ENCODE measurements around the gene MEI4.

DNA sequence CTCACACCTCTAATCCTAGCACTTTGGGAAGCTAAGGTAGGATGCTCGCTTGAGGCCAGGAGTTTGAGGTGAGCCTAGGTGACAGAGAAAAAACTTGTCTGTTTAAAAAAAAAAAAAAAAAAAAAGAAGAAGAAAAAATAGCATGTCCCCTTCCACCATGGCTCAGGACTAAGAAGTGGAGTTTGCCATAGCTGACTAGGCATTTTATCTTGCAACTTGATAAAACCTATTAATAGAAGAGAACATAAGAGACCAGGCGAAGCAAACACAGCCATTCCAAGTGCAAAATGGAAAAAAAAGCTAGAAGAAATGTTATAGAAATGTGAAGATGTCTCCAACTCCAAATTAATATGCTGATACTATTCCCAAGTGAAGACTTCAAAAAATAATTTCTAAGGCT, 277.5 kb downstream of the MEI4 start:
- TF ChIP-seq EP300 (IDR thresholded peaks at IDR 0.05) (no peak), POLR2A (IDR thresholded peaks at IDR 0.05) (no peak), POLR2AphosphoS5 (IDR thresholded peaks at IDR 0.05) (no peak)
- TF ChIP-seq, protein P1, sequence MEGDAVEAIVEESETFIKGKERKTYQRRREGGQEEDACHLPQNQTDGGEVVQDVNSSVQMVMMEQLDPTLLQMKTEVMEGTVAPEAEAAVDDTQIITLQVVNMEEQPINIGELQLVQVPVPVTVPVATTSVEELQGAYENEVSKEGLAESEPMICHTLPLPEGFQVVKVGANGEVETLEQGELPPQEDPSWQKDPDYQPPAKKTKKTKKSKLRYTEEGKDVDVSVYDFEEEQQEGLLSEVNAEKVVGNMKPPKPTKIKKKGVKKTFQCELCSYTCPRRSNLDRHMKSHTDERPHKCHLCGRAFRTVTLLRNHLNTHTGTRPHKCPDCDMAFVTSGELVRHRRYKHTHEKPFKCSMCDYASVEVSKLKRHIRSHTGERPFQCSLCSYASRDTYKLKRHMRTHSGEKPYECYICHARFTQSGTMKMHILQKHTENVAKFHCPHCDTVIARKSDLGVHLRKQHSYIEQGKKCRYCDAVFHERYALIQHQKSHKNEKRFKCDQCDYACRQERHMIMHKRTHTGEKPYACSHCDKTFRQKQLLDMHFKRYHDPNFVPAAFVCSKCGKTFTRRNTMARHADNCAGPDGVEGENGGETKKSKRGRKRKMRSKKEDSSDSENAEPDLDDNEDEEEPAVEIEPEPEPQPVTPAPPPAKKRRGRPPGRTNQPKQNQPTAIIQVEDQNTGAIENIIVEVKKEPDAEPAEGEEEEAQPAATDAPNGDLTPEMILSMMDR (IDR thresholded peaks at IDR 0.05): no peak
